ENCODE data around the gene TLE7.

TLE7 gene

GRCh38 chr16:71412270-71413160 is 29.3 kb downstream of the TLE7 start:
- peak; percentile 63 for DNase-seq

- no peak for DNase-seq
Measured at GRCh38 chr16:71410146-71410545, 31.7 kb downstream of the TLE7 start.

- DNase-seq, result no peak
Measured at GRCh38 chr16:71409011-71409775, 32.7 kb downstream of the TLE7 start.

DNA sequence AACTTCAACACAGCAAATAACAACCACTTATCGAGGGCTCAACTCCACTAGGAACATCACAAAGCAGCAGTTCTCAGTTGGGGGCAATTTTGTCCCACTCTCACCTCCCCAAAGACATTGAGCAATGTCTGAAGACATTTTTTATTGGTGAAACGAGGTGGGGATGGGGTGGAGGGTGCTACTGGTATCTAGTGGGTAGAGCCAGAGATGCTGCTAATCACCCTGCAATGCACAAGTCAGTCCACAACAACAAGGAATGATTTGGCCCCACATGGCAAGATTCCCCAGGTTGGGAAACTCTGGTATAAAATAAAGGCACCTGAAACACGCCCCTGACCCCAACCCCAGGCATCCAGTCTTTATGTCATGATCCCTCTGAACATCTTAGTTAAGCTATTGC is 33.3 kb downstream of the TLE7 start:
- DNase-seq, result no peak

GRCh38 chr16:71407731-71408130 is 34.1 kb downstream of the TLE7 start:
- DNase-seq, result no peak

DNA sequence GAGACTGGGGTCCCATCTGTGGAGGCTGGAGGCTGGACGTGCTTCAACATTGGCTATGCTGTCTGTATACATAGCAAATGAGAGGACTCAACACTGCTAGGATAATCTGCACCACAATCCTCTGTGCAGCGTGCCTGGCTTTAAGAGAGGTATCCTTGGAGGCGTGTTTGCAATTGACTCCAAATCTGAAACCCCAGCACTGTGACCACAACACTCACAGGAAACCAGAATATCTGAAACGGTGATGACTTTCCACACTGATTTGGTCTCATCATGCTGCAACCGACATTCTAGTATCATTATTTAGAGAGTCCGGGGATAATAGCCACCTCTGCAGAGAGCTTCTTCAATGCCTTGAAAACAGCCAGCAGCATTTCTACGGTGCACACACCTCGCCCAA is 35.1 kb downstream of the TLE7 start:
- no peak for DNase-seq

- no peak for DNase-seq
Measured at GRCh38 chr16:71406316-71406715, 35.5 kb downstream of the TLE7 start.

GRCh38 chr16:71404364-71404763 is 37.5 kb downstream of the TLE7 start:
- no peak for DNase-seq

GRCh38 chr16:71402674-71403073 is 39.2 kb downstream of the TLE7 start:
- DNase-seq, result no peak

- DNase-seq, result no peak
Measured at GRCh38 chr16:71402007-71402406, 39.8 kb downstream of the TLE7 start.

DNA sequence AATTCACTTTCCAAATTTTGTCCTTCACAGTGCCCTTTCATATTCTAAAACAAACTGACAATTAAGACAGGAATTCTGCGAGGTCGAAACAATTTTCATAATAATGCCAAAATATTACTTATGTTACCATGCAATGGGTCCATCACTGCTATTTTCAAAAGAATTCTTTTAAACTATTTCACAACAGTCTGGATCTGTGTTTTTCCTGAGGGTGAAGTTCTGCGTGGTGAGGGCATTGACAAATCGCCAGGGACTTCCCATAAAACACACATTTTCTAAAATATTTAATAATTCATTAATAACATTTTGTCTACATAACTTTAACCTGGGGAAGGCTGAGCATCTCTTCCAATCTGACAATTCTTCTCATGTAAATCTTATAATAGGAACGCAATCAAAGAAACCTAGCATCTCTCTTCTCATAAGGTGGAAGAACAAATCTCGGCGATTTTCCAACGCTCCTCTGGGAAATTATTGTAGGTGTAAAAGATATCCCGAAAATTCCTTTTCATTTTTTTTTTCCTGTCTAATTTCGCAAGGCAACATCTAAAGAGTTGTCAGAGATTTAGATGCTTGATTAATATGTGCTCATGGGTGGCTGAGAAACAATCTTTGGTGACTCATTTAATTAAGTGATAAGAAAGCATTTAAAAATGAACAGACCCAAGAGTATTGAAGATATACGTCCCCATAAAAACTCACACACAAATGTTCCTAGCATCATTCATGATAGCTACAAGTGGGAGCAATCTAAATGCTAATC is 41.9 kb downstream of the TLE7 start:
- no peak for DNase-seq

- DNase-seq, result no peak
Measured at GRCh38 chr16:71396594-71396993, 45.3 kb downstream of the TLE7 start.

- DNase-seq, result no peak
Measured at GRCh38 chr16:71389330-71389729, 52.5 kb downstream of the TLE7 start.

DNA sequence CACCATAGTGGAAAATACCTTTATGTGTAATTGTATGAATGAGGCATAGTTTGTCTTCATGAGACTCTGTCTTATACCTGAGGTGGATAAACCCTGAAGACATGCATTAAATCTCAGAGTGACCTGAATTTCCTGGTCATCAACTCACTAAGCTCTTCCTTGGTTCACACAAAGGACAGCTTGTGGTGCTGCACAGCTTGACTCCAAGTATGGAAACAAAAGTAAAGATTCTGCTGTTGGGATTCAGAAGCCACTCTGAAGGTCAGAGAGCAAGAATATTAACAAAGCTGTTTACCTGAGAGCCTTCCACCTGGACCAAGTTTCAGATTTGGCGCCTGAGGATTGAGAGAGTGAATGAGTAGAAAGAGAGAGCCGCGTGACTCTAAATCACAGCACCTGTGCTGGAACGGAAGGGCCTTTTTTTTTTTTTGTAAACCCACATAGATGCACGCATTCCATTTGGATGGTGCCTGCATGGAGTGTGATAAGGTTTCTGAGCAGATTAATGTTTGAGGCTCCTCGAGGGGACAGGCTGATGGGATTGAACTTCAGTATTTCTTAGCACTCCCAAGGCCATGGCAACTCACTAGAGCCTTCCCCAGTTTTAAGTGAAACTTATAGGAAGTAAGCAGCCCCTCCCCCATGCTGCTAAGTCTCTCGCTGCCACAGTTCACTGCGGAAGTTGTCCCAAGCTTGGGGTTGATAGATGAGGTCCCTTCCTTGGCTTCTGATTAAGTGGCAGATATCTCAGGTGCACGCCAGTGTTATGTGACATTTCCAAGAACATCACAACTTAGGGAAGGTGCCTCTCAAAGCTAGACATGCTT is 54.6 kb downstream of the TLE7 start:
- DNase-seq, result no peak

DNA sequence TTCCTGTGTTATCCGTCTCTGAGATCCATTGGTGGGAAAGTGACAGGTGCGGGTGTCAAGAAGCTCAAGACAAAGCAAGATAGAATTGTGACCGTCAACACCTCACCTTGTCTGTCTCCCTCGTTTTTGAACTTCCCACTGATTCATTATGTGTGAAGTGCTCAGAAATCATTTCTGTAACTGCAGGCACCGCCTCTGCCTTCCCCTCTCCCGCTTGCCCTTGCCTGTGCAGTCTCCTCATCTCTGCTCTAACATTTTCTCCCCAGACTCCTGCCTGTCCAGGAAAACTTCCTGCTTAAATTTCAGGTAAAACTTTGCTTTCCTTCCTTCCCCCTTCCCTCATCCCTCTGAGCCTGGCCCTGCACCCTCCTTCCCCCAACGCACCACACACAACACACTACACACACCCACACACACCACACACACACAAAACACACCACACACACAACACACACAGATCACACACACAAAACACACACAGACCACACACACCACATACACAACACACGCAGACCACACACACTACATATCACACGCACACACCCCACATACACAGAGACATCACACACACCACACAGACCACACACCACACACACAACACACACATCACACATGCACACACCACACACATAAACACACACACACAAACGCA is 57.7 kb downstream of the TLE7 start:
- DNase-seq, result no peak

- no peak for DNase-seq
Measured at GRCh38 chr16:71383054-71383773, 58.6 kb downstream of the TLE7 start.

- DNase-seq, result no peak
Measured at GRCh38 chr16:71380831-71381230, 61.0 kb downstream of the TLE7 start.
